M059J (cell line): ENCODE measurements around the gene FBXL3. TPM values are rescaled to one million over a fixed set of nuclear protein-coding genes. Genes with fewer than 3 reads are reported as not detected.

Source experiments
- DNase-seq: peaks from one replicate; pipeline ENCODE4 v3.0.0-alpha.2; 2012; ENCODE audit warnings: low read depth
- total RNA-seq: library from RNA; depleted of rRNA; stranded (reverse); fragments of >200 nt; shearing (Covaris generic); gene quantifications from 2 replicates; pipeline ENCODE4 v1.2.3, GENCODE V29; 2014; rRNA removed

FBXL3 gene
- 24.3 and 27.3 TPM in 2 replicates for total RNA-seq

GRCh38 chr13:77026861-77027621, at the start of gene FBXL3:
Gene FBXL3 (minus strand): TSS chr13:77027159. CDS start chr13:77021860, 5,299 bp downstream.
- DNase-seq, result peak; percentile 83

- no peak for DNase-seq
These were observed 40.6 kb upstream of the FBXL3 start for GRCh38 chr13:77067519-77067918.

- DNase-seq, result no peak
These were observed 38.6 kb upstream of the FBXL3 start for GRCh38 chr13:77065461-77066147.

- DNase-seq, result no peak
These were observed 35.1 kb upstream of the FBXL3 start for GRCh38 chr13:77062097-77062496.

- no peak for DNase-seq
These were observed 34.4 kb upstream of the FBXL3 start for GRCh38 chr13:77061362-77061761.

GRCh38 chr13:77056886-77057285, 29.9 kb upstream of the FBXL3 start:
- DNase-seq, result no peak

GRCh38 chr13:77056382-77056781, 29.4 kb upstream of the FBXL3 start:
- DNase-seq, result no peak

GRCh38 chr13:77055158-77055557, 28.2 kb upstream of the FBXL3 start:
- no peak for DNase-seq

GRCh38 chr13:77053192-77053591, 26.2 kb upstream of the FBXL3 start:
- no peak for DNase-seq

- DNase-seq, result no peak
These were observed 21.7 kb upstream of the FBXL3 start for GRCh38 chr13:77048681-77049080.

GRCh38 chr13:77047649-77048343, 20.8 kb upstream of the FBXL3 start:
- DNase-seq, result no peak

GRCh38 chr13:77042566-77043177, 15.7 kb upstream of the FBXL3 start:
- no peak for DNase-seq

GRCh38 chr13:77040835-77041234, 13.9 kb upstream of the FBXL3 start:
- DNase-seq, result no peak

- no peak for DNase-seq
These were observed 13.1 kb upstream of the FBXL3 start for GRCh38 chr13:77040076-77040475.

- DNase-seq, result no peak
These were observed 12.0 kb upstream of the FBXL3 start for GRCh38 chr13:77038907-77039480.

- DNase-seq, result no peak
These were observed 9.3 kb upstream of the FBXL3 start for GRCh38 chr13:77036279-77036678.

GRCh38 chr13:77034881-77035280, 7.9 kb upstream of the FBXL3 start:
- DNase-seq, result peak; percentile 54

- no peak for DNase-seq
These were observed 6.9 kb upstream of the FBXL3 start for GRCh38 chr13:77033717-77034302.

GRCh38 chr13:77031656-77032243, 4.8 kb upstream of the FBXL3 start:
- no peak for DNase-seq

GRCh38 chr13:77029436-77029835, 2.5 kb upstream of the FBXL3 start:
- DNase-seq, result no peak

- peak; percentile 55 for DNase-seq
These were observed 1.2 kb upstream of the FBXL3 start for GRCh38 chr13:77028202-77028601.
